ENCODE measurements around the gene PTGES.
A peak's percentile ranks its signal among the peaks of the same experiment; 100 is the strongest.

The PTGES gene

GRCh38 chr9:129722913-129723312 lies 29.9 kb downstream of the PTGES start:
- TF ChIP-seq CTCF (IDR thresholded peaks at IDR 0.05; ENCODE audit: low read depth, low read length): no peak
- DNase-seq (ENCODE audit: extremely low read depth, low read depth): no peak

GRCh38 chr9:129720865-129721545 lies 31.8 kb downstream of the PTGES start:
- no peak for DNase-seq (ENCODE audit: extremely low read depth, low read depth)
- TF ChIP-seq CTCF (IDR thresholded peaks at IDR 0.05; ENCODE audit: low read depth, low read length): no peak

- no peak; the same call in 1 of the 2 replicates for TF ChIP-seq CTCF (IDR thresholded peaks at IDR 0.05; ENCODE audit: low read depth, low read length)
- no peak for DNase-seq (ENCODE audit: extremely low read depth, low read depth)
Observed at GRCh38 chr9:129720181-129720864, 32.5 kb downstream of the PTGES start.

- DNase-seq (ENCODE audit: extremely low read depth, low read depth): no peak
- TF ChIP-seq CTCF (IDR thresholded peaks at IDR 0.05; ENCODE audit: low read depth, low read length): no peak
Observed at GRCh38 chr9:129719135-129719534, 33.7 kb downstream of the PTGES start.

GRCh38 chr9:129718647-129719046 lies 34.2 kb downstream of the PTGES start:
- DNase-seq (ENCODE audit: extremely low read depth, low read depth): no peak
- no peak for TF ChIP-seq CTCF (IDR thresholded peaks at IDR 0.05; ENCODE audit: low read depth, low read length)

- DNase-seq (ENCODE audit: extremely low read depth, low read depth): no peak
- TF ChIP-seq CTCF (IDR thresholded peaks at IDR 0.05; ENCODE audit: low read depth, low read length): no peak
Observed at GRCh38 chr9:129717991-129718390, 34.9 kb downstream of the PTGES start.

GRCh38 chr9:129716091-129716490 lies 36.8 kb downstream of the PTGES start:
- peak; percentile 49 for DNase-seq (ENCODE audit: extremely low read depth, low read depth)
- TF ChIP-seq CTCF (IDR thresholded peaks at IDR 0.05; ENCODE audit: low read depth, low read length): no peak

Data from AG09319 (cell line).